ENCODE results near the gene GASK1A.

GRCh38 chr3:42946050-42946449 is 33.1 kb upstream of the GASK1A start:
- TF ChIP-seq CTCF (IDR thresholded peaks at IDR 0.05) (no peak), POLR2AphosphoS5 (IDR thresholded peaks at IDR 0.05) (no peak), POLR2A (IDR thresholded peaks at IDR 0.05) (no peak), EP300 (IDR thresholded peaks at IDR 0.05) (no peak)

Measured in sigmoid colon (tissue), 4 donors.